HG03175 (cell line): ENCODE data around the gene CDKN3.
"Not testable (repeated sequence)": the region's sequence is repeated elsewhere in the genome, so short reads cannot be mapped to it uniquely, and the experiment has no call there.

Experiments used
- ATAC-seq: cut with Tn5 transposase; IDR thresholded peaks from one replicate; pipeline ENCODE4 v1.9.1; 2021; ENCODE audit warnings: mild to moderate bottlenecking, moderate library complexity; ENCODE audit not compliant: unreplicated experiment

Gene CDKN3

DNA sequence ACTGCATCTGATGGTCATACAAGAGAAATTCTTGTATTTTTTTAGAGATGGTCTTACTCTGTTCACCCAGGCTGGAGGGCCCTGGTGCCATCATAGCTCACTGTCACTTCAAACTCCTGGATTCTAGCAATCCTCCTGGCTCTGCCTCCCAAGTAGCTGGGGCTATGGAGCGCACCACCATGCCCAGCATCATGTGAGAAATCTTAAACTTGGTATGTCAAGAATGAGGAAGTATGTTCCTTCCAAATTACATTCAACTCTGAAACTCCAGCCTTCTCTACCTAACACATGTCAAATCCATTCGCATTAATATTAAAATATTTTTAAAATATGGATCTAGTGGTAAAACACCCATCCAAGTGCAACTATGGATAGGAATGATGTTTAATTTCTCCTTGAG lies 27.5 kb upstream of the CDKN3 start:
- ATAC-seq: no peak

DNA sequence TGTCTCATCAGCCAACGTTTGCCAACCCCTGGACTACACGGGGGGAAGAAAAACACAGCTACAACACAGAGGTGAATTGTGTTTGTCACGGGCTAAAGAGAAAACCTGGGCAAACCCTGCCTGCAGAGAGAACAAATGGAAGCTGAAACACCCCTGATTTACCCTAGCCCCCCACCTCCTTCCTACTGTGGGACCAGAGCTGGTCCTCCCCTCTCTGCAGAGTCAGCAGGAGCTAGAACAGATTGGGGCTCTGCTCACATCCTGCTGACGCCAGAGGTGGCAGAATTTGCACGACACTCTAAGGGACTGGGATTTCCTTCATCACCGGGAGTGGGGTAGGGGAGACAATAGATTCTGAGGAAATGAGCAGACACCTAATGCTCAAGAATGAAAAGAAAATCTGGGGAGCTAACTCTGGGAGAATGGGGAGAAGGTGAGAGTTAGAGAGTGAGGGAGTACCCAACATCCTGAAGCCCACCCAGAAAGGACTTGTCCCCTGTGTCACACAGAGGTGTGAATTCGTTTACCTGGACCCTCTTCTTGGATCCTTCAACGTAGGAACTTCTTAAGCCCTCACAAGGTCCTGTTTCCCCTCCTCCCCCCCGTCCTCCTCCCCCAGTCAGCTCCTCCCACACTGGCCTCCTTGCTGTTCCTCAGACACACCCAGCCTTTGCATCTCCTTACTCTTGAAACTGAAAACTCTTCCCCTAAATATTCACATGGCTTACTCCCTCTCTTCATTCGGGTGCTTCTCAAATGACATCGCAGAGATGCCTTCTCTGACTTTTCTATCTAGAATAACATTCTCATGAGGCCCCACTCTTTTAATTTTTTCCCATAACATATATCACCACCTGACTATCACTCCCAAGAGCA lies 26.2 kb upstream of the CDKN3 start:
- no peak for ATAC-seq

DNA sequence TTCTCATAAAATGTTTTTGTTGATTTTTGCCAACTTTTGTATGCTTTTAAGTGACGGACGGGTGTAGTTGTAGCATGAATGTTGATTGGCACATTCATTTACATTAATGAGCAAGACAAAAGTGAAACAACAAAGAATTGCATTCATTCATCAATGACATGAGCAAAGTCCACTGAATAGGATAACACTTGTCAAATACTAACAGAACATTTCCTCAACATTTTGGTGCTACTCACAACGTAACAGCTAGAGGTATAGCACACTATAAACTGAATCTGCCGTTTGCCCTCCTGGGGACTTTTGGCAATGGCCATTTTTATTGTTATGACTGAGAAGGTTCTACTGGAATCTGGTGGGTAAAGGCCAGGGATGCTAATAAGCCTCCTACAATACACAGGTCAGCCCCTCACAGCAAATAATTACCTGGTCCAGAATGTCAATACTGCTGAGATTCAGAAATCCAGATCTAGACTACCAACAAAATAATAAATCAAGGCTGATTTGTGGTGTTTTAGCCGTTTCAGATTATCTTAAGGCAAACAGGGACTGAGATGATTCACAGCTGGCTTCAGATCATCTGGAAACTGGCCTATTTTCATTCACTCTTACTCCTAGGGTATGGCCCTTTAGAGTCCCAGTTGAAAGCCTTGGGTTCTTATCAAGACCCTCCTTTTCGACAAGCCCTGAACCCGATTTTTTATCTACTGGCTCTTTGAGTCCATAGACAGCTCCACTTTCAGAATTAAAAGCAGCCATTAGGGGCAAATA lies 22.5 kb upstream of the CDKN3 start:
- no peak for ATAC-seq

DNA sequence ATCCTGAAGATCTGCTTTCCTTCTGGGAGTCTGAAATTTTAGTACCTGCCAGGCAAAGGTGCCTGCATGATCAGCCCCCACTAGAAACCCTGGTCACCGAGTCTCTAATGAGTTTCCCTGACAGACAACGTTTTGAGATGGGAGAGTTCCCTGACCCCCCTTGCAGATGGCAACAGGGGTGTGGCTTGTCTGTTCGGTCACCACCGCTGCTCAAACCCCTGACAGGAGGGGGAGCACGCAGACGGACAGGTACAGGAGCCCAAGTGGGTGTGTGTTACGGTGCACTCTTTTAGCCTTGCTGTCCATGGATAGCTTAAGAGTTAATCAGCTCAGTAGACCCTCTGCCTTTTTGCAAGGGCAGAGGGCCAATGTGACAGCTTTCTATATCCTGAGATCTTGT lies 19.3 kb upstream of the CDKN3 start:
- ATAC-seq: no peak

DNA sequence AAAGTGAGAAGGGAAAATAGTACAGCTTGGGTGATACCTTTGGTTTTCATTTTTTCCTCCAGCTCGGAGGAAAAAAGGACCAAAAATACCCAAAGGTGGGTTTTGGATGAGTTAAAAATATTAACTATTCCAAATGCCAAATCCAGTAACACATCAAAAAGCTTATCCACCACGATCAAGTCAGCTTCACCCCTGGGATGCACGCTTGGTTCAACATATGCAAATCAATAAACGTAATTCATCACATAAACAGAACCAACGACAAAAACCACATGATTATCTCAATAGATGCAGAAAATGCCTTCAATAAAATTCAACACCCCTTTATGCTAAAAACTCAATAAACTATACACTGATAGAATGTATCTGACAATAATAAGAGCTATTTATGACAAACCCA lies 17.9 kb upstream of the CDKN3 start:
- ATAC-seq: not testable (repeated sequence)

DNA sequence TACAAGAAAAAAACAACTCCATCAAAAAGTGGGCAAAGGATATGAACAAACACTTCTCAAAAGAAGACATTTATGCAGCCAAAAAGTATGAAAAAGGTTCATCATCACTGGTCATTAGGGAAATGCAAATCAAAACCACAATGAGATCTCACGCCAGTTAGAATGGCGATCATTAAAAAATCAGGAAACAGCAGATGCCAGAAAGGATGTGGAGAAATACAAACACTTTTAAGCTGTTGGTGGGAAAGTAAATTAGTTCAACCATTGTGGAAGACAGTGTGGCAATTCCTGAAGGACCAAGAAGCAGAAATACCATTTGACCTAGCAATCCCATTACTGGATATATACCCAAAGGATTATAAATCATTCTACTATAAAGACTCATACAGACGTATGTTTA lies 16.2 kb upstream of the CDKN3 start:
- ATAC-seq: not testable (repeated sequence)

DNA sequence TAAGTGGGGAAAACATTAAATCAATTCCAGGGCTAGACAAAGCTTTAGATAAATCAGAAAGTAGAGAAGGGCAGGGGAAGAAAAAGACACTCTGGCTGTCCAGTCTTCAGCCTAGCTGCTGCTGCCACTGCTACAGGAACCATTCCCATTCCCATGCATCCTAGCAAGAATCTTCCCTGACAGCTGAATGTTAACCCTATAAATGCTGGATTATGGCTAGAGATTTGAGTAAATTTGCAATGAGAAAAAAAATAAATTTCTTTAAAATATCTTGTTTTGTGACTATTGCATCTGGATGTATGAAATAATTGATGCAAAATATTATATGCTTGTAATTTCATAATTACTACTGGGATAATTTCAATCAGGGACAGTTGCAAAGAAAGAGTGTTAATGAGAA lies 15.0 kb upstream of the CDKN3 start:
- no peak for ATAC-seq

DNA sequence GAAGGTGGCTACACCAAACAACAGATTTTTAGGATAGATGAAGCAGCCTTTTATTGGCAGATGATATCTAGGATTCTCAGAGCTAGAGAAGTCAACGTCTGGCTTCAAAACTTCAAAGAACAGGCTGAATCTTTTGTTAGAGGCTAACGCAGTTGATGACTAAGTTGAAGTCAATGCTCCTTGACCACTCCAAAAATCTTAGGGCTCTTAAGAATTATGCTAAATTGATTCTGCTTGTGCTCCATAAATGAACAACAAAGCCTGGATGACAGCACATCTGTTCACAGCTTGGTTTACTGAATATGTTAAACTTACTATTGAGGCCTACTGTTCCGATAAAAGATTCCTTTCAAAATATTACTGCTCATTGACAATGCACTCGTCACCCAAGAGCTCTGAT lies 13.0 kb upstream of the CDKN3 start:
- no peak for ATAC-seq

DNA sequence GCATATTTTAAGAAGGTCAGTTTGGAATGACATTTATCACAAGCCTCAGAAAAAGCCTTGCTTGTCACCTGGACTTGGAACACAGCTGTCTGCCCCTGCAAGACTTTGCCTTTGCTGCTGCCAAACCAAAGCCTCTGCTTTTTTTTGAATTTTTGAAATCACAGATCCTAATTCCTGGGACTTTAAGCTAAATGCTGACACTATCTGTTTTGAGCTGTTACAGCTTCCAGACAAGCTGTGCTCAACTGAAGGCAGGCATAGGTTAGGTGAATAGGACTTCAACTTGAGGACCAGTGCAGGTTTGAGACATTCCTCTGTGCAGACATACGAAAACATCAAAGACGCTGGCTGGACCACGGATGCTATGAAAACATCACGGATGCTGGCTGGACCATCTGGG lies 11.3 kb upstream of the CDKN3 start:
- no peak for ATAC-seq

DNA sequence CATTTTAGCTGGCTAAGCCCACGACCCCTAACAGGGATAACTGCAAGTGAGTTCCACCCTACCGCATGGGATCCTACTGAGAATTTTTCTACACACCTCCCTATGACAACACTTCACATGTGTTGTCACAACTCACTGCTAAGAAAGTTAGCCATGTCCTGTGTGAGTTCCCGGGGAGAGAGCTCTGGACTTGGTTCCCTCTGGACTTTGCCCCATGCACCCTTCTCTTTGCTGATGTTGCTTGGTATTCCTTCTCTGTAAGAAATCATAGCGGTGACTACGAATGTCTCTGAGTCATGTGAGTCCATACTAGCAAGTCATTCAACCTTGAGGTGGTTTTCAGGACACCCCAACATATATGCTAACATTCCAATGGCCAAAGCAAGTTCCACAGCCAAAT lies 9.5 kb upstream of the CDKN3 start:
- no peak for ATAC-seq

DNA sequence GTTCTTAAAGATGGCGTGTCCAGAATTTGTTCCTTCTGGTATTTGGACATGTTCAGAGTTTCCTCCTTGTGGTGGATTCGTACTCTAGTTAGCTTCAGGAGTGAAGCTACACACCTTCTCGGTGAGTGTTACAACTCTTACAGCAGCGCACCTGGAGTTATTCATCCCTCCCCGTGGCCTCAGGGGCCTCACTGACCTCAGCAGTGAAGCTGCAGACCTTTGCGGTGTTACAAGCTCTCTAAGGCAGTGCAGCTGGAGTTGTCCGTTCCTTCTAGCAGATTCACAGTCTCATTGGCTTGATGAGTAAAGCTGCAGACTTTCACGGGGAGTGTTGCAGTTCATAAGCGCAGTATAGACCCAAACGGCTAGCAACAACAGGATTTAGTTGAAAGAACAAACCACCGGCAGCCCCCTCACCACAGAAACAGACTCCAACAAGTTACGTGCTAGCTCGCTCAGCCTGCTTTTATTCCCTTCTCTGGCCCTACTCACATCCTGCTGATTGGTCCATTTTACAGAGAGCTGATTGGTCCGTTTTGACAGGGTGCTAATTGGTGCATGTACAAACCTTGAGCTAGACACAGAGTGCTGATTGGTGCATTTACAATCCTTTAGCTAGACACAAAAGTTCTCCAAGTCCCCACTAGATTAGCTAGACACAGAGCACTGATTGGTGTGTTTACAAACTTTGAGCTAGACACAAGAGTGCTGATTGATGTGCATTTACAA lies 4.5 kb upstream of the CDKN3 start:
- no peak for ATAC-seq

DNA sequence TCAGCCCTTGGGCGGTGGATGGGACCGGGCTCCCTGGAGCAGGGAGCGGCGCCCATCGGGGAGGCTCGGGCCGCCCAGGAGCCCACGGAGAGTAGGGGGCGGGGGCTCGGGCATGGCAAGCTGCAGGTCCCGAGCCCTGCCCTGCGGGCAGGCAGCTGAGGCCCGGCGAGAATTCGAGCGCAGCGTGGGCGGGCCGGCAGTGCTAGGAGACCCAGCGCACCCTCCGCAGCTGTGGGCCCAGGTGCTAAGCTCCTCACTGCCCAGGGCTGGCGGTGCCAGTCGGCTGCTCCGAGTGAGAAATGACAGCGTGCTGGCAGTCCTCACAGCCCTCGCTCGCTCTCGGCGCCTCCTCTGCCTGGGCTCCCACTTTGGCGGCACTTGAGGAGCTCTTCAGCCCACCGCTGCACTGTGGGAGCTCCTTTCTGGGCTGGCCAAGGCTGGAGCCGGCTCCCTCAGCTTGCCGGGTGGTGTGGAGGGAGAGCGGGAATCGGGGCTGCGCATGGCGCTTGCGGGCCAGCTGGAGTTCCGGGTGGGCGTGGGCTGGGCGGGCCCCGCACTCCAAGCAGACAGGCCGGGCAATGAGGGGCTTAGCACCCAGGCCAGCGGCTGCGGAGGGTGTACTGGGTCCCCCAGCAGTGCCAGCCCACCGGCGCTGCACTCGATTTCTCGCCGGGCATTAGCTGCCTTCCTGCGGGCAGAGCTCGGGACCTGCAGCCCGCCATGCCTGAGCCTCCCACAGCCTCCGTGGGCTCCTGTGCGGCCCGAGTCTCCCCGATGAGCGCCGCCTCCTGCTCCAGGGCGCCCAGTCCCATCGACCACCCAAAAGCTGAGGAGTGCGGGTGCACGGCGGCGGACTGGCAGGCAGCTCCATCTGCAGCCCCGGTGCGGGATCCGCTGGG lies 3.6 kb upstream of the CDKN3 start:
- not testable (repeated sequence) for ATAC-seq

DNA sequence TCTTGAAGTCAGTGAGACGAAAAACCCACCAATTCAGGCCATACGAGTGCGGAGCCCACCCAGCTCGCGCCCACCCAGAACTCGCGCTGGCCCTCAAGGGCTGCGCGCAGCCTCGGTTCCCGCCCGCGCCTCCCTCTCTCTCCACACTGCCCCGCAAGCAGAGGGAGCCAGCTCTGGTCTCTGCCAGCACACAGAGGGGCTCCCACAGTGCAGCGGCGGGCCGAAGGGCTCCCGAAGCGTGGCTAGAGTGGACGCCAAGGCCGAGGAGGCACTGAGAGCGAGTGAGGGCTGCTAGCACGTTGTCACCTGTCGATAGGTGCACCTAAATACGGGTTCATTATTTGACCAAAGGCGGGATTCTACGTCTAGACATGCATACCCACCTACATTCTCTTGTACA lies 2.2 kb upstream of the CDKN3 start:
- ATAC-seq: no peak

DNA sequence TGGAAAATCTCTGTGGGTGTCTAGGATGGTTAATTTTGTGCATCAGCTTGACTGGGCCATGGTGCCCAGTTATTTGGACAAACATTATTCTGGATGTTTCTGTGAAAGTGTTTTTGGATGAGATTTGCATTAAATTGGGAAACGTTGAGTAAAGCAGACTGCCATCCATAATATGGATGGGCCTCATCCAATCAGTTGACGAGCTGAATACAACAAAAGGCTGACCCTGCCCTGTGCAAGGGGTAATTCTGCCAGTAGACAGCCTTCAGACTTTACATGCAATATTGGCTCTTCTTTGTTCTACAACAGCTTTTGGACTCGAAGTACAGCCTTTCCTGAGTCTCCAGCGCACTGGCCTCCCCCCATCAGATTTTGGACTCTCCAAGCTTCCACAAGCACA lies 1.5 kb upstream of the CDKN3 start:
- ATAC-seq: no peak

DNA sequence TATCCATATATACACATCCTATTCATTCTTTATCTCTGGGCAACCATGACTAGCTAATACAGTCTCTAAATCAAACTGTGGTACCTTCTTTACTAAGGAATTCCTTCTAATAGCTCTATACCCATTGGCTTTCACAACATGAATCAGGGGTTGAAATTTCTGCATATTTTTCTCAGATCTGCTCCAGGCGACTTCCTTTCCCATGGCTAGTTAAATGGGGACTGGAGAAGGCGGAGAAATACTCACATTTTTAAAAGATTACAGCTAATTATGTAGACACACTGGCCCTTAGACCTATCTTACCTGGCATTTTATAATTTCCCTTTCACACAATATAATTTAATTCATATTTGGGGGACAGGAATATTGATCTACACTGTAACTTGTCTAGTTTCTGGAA lies 1.1 kb upstream of the CDKN3 start:
- no peak for ATAC-seq

DNA sequence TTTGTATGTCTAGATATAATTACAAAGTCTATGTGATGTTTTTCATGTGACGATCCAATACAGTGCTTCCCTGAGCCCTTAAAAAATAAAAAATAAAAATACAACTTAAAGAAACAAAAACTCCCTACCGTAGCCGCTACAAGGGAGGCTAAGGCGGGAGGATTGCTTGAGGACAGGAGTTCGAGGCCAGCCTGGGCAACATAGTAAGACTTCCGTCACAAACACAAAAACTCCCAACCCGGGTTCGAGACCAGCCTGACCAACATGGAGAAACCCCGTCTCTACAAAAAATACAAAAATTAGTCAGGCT lies 669 bp upstream of the CDKN3 start:
- ATAC-seq: no peak

DNA sequence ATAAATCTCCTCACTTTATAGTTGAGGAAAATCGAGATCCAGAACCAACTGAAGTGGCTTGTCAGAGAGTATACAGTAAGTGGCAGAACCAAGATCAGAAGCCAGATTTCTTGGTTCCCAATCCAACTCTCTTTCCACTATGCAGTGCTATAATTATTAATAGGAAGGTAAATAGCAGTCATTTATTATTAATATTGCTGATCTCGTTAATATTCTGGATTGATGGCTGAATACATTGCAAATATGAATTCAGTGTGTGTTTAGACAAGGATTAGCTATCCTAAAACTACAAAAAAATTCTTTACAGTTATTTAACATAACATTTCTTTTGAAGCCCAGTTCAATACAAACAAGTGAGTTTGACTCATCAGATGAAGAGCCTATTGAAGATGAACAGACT lies 2.8 kb downstream of the CDKN3 start:
- no peak for ATAC-seq

DNA sequence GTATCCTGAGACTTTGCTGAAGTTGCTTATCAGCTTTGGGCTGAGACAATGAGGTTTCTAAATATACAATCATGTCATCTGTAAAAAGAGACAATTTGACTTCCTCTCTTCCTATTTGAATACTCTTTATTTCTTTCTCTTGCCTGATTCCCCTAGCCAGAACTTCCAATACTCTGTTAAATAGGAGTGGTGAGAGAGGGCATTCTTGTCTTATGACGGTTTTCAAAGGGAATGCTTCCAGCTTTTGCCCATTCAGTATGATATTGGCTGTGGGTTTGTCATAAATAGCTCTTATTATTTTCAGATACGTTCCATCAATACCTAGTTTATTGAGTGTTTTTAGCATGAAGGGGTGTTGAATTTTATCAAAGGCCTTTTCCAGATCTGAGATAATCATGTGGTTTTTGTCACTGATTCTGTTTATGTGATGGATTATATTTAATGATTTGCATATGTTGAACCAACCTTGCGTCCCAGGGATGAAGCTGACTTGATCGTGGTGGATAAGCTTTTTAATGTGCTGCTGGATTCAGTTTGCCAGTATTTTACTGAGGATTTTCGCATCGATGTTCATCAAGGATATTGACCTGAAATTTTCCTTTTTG lies 6.7 kb downstream of the CDKN3 start:
- not testable (repeated sequence) for ATAC-seq

DNA sequence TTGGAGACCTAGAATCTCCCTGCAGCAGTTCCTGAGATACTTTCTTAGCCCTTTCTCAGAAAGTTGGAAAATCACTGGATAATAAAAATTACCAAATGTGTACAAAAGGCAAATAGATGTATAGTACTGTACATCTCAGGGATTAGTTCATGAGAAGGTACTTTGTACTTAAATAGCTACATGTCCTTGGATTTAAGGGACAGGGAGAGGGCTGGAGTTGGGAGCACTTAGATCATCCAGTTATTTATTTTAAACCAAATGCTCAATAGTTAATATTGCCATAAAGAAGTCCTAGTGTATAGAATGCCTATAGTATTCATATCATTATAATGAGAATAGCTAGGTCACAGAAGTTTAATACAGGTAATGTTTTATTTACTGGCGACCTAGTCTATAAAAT lies 13.4 kb downstream of the CDKN3 start:
- no peak for ATAC-seq

DNA sequence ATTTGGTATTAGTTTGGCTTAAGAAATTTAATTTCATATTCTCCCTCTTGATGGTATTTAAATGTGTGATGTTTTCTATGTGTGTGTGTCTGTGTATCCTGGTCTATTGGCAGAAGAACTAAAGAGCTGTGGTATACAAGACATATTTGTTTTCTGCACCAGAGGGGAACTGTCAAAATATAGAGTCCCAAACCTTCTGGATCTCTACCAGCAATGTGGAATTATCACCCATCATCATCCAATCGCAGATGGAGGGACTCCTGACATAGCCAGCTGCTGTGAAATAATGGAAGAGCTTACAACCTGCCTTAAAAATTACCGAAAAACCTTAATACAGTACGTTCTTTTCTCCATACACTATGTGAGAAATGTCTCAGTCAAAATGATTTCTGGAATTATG lies 14.6 kb downstream of the CDKN3 start:
- no peak for ATAC-seq
